Cardiac septum (tissue), 1 donor: ENCODE results near the gene ZMYND8. TPM values are rescaled to one million over a fixed set of nuclear protein-coding genes. Genes with fewer than 3 reads are reported as not detected.

Experiments
- DNase-seq: peaks from one replicate; pipeline ENCODE4 v3.0.0-alpha.2; 2020; ENCODE audit warnings: low spot score
- intact Hi-C: fragments of 100-400 bp; cut with DNase I; formaldehyde crosslinking; loops from one replicate; pipeline ENCODE4 v1.14.0; 2022
- total RNA-seq: library from RNA; stranded (reverse); fragmentation: NEBNext Ultra II Directional; extraction: Animal tissue kit (Norgen Biotek cat#: 25700); gene quantifications from one replicate; pipeline ENCODE4 v1.2.1, GENCODE V29; 2021
- donor health status: DM: no; HTN: no; CAD: no.

ZMYND8 gene
- total RNA-seq, 1 donor from 2014 or later, result 25.7 TPM

- intact Hi-C loops, result no loop called here
Measured at GRCh38 chr20:47337413-47337812, 19.1 kb downstream of the ZMYND8 start.

GRCh38 chr20:47336129-47336754 lies 20.3 kb downstream of the ZMYND8 start:
- DNase-seq, result no peak
- intact Hi-C loops, result no loop called here

More at GRCh38 chr20:47337413-47337812, 19.1 kb downstream of the ZMYND8 start:
- DNase-seq, result no peak

GRCh38 chr20:47335251-47336128 lies 21.0 kb downstream of the ZMYND8 start:
- DNase-seq, result no peak
- intact Hi-C loops, result loop anchor here (2.0 kb wide), 1 partner anchor 17 kb away; no protein-coding TSS in a partner anchor

- no peak for DNase-seq
- intact Hi-C loops, result loop anchor here (2.0 kb wide), 1 partner anchor 15 kb away; no protein-coding TSS in a partner anchor
Measured at GRCh38 chr20:47334022-47334551, 22.4 kb downstream of the ZMYND8 start.

- DNase-seq, result no peak
- intact Hi-C loops, result no loop called here
Measured at GRCh38 chr20:47332381-47333206, 23.9 kb downstream of the ZMYND8 start.

- intact Hi-C loops, result no loop called here
- DNase-seq, result no peak
Measured at GRCh38 chr20:47330933-47331708, 25.4 kb downstream of the ZMYND8 start.

- DNase-seq, result no peak
- intact Hi-C loops, result no loop called here
Measured at GRCh38 chr20:47330071-47330470, 26.4 kb downstream of the ZMYND8 start.

- DNase-seq, result no peak
- intact Hi-C loops, result no loop called here
Measured at GRCh38 chr20:47328129-47328528, 28.4 kb downstream of the ZMYND8 start.

- DNase-seq, result no peak
- intact Hi-C loops, result no loop called here
Measured at GRCh38 chr20:47327711-47328110, 28.8 kb downstream of the ZMYND8 start.

- DNase-seq, result no peak
- intact Hi-C loops, result no loop called here
Measured at GRCh38 chr20:47326658-47327268, 29.7 kb downstream of the ZMYND8 start.

GRCh38 chr20:47325242-47325641 lies 31.3 kb downstream of the ZMYND8 start:
- no peak for DNase-seq
- intact Hi-C loops, result no loop called here

- DNase-seq, result no peak
- intact Hi-C loops, result no loop called here
Measured at GRCh38 chr20:47320990-47321805, 35.3 kb downstream of the ZMYND8 start.

- intact Hi-C loops, result loop anchor here (1.0 to 2.0 kb wide), 2 partner anchors 15 to 40 kb away; no protein-coding TSS in a partner anchor
- DNase-seq, result no peak
Measured at GRCh38 chr20:47319517-47320252, 36.8 kb downstream of the ZMYND8 start.

GRCh38 chr20:47318586-47319516 lies 37.6 kb downstream of the ZMYND8 start:
- peak; percentile 87 for DNase-seq
- intact Hi-C loops, result loop anchor here (1.0 to 2.0 kb wide), 2 partner anchors 16 to 40 kb away; no protein-coding TSS in a partner anchor

- DNase-seq, result no peak
- intact Hi-C loops, result loop anchor here (2.0 kb wide), 1 partner anchor 17 kb away; no protein-coding TSS in a partner anchor
Measured at GRCh38 chr20:47318027-47318585, 38.4 kb downstream of the ZMYND8 start.
